Neural cell (in vitro differentiated cells): ENCODE data around the gene ZFYVE21. TPM values are rescaled to one million over a fixed set of nuclear protein-coding genes. Genes with fewer than 3 reads are reported as not detected.

Experiments used
- H2AFZ ChIP-seq: fragments of 200-600, 300-800 bp; sonication (generic), shearing (Covaris generic); 2 replicates; pipeline ENCODE4 v1.6.0; 2014; ENCODE audit warnings: low read depth, mild to moderate bottlenecking, antibody characterized with exemption, low read length, moderate library complexity
- H3F3A ChIP-seq: fragments of 200-600 bp; shearing (Covaris generic); 2 replicates; pipeline ENCODE4 v1.6.1; 2016; ENCODE audit warnings: mild to moderate bottlenecking, moderate library complexity, mixed read lengths, antibody characterized with exemption, low read length; ENCODE audit not compliant: insufficient read depth, poor library complexity, severe bottlenecking
- H3K27ac ChIP-seq: fragments of 200-600, 300-800 bp; sonication (generic), shearing (Covaris generic); 2 replicates; pipeline ENCODE4 v1.5.1; 2014; ENCODE audit warnings: mild to moderate bottlenecking, low read length, moderate library complexity
- H3K27me3 ChIP-seq: fragments of 300-800, 200-600 bp; sonication (generic), shearing (Covaris generic); 2 replicates; pipeline ENCODE4 v1.6.0; 2014; ENCODE audit warnings: mild to moderate bottlenecking, low read depth, low read length, moderate library complexity; ENCODE audit not compliant: insufficient read depth
- H3K36me3 ChIP-seq: fragments of 300-800, 200-600 bp; sonication (generic), shearing (Covaris generic); 2 replicates; pipeline ENCODE4 v1.5.1; 2014; ENCODE audit warnings: mild to moderate bottlenecking, antibody characterized with exemption, low read length, moderate library complexity; ENCODE audit not compliant: insufficient read depth
- H3K4me2 ChIP-seq: fragments of 300-800, 200-600 bp; sonication (generic), shearing (Covaris generic); 2 replicates; pipeline ENCODE4 v1.6.0; 2014; ENCODE audit warnings: mild to moderate bottlenecking, low read length
- H3K4me3 ChIP-seq: fragments of 300-800, 200-600 bp; sonication (generic), shearing (Covaris generic); 2 replicates; pipeline ENCODE4 v1.5.1; 2014; ENCODE audit warnings: mild to moderate bottlenecking, low read length, moderate library complexity
- H3K79me2 ChIP-seq: fragments of 200-600 bp; shearing (Covaris generic); replicated peaks from 2 replicates; pipeline ENCODE4 v1.6.0; 2014; ENCODE audit warnings: mild to moderate bottlenecking, low read length, moderate library complexity; ENCODE audit not compliant: insufficient read depth
- H3K9ac ChIP-seq: fragments of 300-800, 200-600 bp; sonication (generic), shearing (Covaris generic); 2 replicates; pipeline ENCODE4 v1.6.1; 2016; ENCODE audit warnings: mild to moderate bottlenecking, low read length, mixed read lengths
- H3K9me2 ChIP-seq: fragments of 200-600 bp; shearing (Covaris generic); 2 replicates; pipeline ENCODE4 v1.6.1; 2016; ENCODE audit warnings: mild to moderate bottlenecking, low read length, mixed read lengths; ENCODE audit not compliant: insufficient read depth
- H3K9me3 ChIP-seq: fragments of 200-600, 300-800 bp; sonication (generic), shearing (Covaris generic); 2 replicates; pipeline ENCODE4 v1.6.1; 2016; ENCODE audit warnings: mild to moderate bottlenecking, mixed run types, low read length, moderate library complexity, mixed read lengths
- H4K20me1 ChIP-seq: fragments of 200-600 bp; shearing (Covaris generic); 2 replicates; pipeline ENCODE4 v1.6.1; 2016; ENCODE audit warnings: mild to moderate bottlenecking, mixed run types; ENCODE audit not compliant: insufficient read depth
- EP300 ChIP-seq: fragments of 450-650 bp; conservative IDR thresholded peaks from 2 replicates; pipeline ENCODE4 v1.6.1; 2014; ENCODE audit warnings: antibody characterized with exemption, mild to moderate bottlenecking, moderate library complexity; ENCODE audit not compliant: poor library complexity, severe bottlenecking
- EZH2 ChIP-seq: fragments of 200-600, 300-800 bp; shearing (Covaris generic), sonication (generic); IDR thresholded peaks from 2 replicates; pipeline ENCODE4 v1.6.1; 2014; ENCODE audit warnings: antibody characterized with exemption, low read length, borderline replicate concordance, mild to moderate bottlenecking; ENCODE audit not compliant: insufficient read depth, poor library complexity, severe bottlenecking
- MXI1 ChIP-seq: fragments of 450-650 bp; conservative IDR thresholded peaks from 2 replicates; pipeline ENCODE4 v1.6.1; 2014; ENCODE audit warnings: antibody characterized with exemption, mild to moderate bottlenecking; ENCODE audit not compliant: poor library complexity, severe bottlenecking
- POLR2AphosphoS5 ChIP-seq: IDR thresholded peaks from 2 replicates; pipeline ENCODE4 v1.6.1; 2012
- RAD21 ChIP-seq: fragments of 450-650 bp; conservative IDR thresholded peaks from 2 replicates; pipeline ENCODE4 v1.6.1; 2014; ENCODE audit warnings: antibody characterized with exemption, mild to moderate bottlenecking, moderate library complexity
- SMC3 ChIP-seq: fragments of 450-650 bp; conservative IDR thresholded peaks from 2 replicates; pipeline ENCODE4 v1.6.1; 2014; ENCODE audit warnings: antibody characterized with exemption, mild to moderate bottlenecking, moderate library complexity; ENCODE audit not compliant: poor library complexity
- TAF1 ChIP-seq: IDR thresholded peaks from 2 replicates; pipeline ENCODE4 v1.6.1; 2012; ENCODE audit warnings: low read depth
- polyA plus RNA-seq: library from polyadenylated mRNA; depleted of rRNA; stranded (reverse); fragments of >200 nt; gene quantifications from 2 replicates; pipeline ENCODE4 v1.2.3, GENCODE V29; 2014
- TF ChIP-seq, protein P1 (sequence below): IDR thresholded peaks from 2 replicates; pipeline ENCODE4 v1.6.1; 2012; ENCODE audit warnings: borderline replicate concordance
- TF ChIP-seq, protein P2 (sequence below): fragments of 450-650 bp; IDR thresholded peaks from 2 replicates; pipeline ENCODE4 v1.5.1; 2014; ENCODE audit warnings: antibody characterized with exemption, mild to moderate bottlenecking, moderate library complexity; ENCODE audit not compliant: poor library complexity, severe bottlenecking

Gene ZFYVE21
- polyA plus RNA-seq, 1 donor from 2014 or later = 99.7 TPM

DNA sequence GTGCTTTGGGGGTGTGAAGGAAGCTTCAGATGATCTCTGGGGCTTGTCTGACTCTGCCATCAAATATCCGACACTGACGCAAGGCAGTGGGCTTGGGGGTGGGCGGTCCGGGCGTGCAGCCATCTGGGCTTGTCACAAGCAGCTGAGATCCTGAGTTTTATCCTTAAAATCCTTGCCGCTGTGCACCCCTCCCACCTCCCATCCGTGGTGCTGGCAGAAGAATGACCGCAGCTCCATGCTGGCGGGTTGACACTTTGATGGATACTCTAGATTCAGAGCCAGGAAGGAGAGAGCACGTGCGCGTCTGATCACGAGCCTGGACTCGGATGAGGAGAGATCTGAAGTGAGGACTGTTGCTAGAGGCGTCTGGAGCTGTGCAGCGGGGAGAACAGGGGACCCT, 3.0 kb downstream of the ZFYVE21 start:
- H3K27me3 ChIP-seq = no peaks in the 10 kb centered on the region
- H3K79me2 ChIP-seq = peaks cover 55% of the 10 kb centered on the region
- H3K9ac ChIP-seq = no peak overlapping the region
- no peaks in the 10 kb centered on the region for H3K9me3 ChIP-seq
- no peaks in the 10 kb centered on the region for H3K9me2 ChIP-seq
- peaks cover 5% of the 10 kb centered on the region for H4K20me1 ChIP-seq
- H3K4me3 ChIP-seq = no peak overlapping the region
- no peak overlapping the region for H3K4me2 ChIP-seq
- H3F3A ChIP-seq = no peaks in the 10 kb centered on the region
- no peak overlapping the region for H3K27ac ChIP-seq
- no peaks in the 10 kb centered on the region for H3K36me3 ChIP-seq
- TF ChIP-seq POLR2AphosphoS5 = no peak
- no peak for TF ChIP-seq SMC3
- TF ChIP-seq MXI1 = no peak
- no peak for TF ChIP-seq EZH2
- no peak overlapping the region for H2AFZ ChIP-seq

DNA sequence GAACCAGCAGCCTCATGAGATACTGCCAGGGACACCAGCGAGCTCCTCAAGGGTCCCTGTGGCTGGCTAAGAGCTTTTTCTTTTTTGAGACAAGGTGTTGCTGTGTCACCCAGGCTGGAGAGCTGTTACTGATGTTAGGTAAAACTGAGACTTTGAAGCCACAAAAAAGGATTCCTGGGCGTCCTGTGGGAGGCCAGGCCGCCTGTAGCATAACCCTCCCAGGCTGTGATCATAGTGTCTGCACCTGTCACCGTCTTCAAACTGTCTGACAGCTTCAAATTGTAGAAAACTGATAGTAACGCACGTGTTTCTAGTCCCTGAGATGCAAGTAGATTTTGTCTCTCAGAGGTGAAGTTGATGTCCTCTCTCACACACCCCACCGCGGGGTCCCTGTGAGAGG, 4.1 kb downstream of the ZFYVE21 start:
- Histone ChIP-seq H3K4me2 (no peak overlapping the region), H3K9me2 (no peaks in the 10 kb centered on the region), H3K9me3 (no peaks in the 10 kb centered on the region), H4K20me1 (peaks cover 5% of the 10 kb centered on the region), H3K79me2 (peaks cover 50% of the 10 kb centered on the region), H3F3A (no peaks in the 10 kb centered on the region), H3K36me3 (no peaks in the 10 kb centered on the region), H3K9ac (peak overlapping the region; percentile 5), H3K27me3 (no peaks in the 10 kb centered on the region), H3K27ac (no peak overlapping the region), H3K4me3 (peak overlapping the region; percentile 23), H2AFZ (no peak overlapping the region)
- TF ChIP-seq SMC3 (no peak), RAD21 (no peak), POLR2AphosphoS5 (no peak), EP300 (no peak), MXI1 (no peak)

DNA sequence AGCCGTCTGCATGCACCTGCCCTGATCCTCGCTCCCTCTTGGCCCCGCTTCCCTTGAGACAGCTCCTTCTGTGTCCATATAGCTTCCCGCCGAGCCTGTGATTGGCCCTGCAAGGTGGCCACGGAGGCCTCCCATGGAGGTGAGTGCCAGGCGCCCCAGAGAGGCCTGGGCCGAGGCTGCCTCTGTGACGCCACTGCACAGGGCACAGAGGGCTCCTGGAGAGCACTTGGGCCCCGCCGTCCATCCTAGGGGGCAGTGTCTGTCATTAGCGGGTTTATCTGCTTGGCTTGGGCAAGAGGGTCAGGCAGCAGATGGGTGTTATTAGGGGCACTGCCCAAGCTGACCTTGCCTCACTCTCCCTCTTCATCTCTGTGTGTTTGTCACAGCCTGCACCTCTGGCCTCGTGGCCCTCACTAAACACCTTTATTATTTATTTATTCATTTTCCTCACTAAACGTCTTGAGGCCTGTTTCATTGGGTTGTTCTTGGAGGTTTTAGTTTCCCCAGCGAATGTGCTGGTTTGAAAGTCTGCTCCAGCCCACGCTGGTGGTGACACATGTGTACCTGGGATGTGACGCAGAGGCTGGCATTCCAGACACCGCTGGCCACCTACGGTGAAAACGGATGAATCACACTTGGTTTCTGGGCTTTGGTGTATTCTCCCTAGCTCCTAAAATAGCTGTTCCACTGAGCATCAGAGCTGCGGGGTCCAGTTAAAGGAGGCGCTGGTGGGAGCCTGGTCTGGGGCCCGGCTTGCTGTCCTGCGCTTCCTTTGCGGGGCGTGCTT, 5.9 kb downstream of the ZFYVE21 start:
- H3K9me2 ChIP-seq = no peaks in the 10 kb centered on the region
- no peak overlapping the region for H3K4me3 ChIP-seq
- TF ChIP-seq MXI1 (no peak), EZH2 (no peak), EP300 (no peak), POLR2AphosphoS5 (no peak), RAD21 (no peak), SMC3 (no peak), TAF1 (no peak)
- TF ChIP-seq, protein P1, sequence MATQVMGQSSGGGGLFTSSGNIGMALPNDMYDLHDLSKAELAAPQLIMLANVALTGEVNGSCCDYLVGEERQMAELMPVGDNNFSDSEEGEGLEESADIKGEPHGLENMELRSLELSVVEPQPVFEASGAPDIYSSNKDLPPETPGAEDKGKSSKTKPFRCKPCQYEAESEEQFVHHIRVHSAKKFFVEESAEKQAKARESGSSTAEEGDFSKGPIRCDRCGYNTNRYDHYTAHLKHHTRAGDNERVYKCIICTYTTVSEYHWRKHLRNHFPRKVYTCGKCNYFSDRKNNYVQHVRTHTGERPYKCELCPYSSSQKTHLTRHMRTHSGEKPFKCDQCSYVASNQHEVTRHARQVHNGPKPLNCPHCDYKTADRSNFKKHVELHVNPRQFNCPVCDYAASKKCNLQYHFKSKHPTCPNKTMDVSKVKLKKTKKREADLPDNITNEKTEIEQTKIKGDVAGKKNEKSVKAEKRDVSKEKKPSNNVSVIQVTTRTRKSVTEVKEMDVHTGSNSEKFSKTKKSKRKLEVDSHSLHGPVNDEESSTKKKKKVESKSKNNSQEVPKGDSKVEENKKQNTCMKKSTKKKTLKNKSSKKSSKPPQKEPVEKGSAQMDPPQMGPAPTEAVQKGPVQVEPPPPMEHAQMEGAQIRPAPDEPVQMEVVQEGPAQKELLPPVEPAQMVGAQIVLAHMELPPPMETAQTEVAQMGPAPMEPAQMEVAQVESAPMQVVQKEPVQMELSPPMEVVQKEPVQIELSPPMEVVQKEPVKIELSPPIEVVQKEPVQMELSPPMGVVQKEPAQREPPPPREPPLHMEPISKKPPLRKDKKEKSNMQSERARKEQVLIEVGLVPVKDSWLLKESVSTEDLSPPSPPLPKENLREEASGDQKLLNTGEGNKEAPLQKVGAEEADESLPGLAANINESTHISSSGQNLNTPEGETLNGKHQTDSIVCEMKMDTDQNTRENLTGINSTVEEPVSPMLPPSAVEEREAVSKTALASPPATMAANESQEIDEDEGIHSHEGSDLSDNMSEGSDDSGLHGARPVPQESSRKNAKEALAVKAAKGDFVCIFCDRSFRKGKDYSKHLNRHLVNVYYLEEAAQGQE = no peak
- TF ChIP-seq, protein P2, sequence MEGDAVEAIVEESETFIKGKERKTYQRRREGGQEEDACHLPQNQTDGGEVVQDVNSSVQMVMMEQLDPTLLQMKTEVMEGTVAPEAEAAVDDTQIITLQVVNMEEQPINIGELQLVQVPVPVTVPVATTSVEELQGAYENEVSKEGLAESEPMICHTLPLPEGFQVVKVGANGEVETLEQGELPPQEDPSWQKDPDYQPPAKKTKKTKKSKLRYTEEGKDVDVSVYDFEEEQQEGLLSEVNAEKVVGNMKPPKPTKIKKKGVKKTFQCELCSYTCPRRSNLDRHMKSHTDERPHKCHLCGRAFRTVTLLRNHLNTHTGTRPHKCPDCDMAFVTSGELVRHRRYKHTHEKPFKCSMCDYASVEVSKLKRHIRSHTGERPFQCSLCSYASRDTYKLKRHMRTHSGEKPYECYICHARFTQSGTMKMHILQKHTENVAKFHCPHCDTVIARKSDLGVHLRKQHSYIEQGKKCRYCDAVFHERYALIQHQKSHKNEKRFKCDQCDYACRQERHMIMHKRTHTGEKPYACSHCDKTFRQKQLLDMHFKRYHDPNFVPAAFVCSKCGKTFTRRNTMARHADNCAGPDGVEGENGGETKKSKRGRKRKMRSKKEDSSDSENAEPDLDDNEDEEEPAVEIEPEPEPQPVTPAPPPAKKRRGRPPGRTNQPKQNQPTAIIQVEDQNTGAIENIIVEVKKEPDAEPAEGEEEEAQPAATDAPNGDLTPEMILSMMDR = no peak
- H3K27me3 ChIP-seq = no peaks in the 10 kb centered on the region
- peaks cover 44% of the 10 kb centered on the region for H3K79me2 ChIP-seq
- no peak overlapping the region for H3K27ac ChIP-seq
- H4K20me1 ChIP-seq = peaks cover 5% of the 10 kb centered on the region
- no peak overlapping the region for H2AFZ ChIP-seq
- H3K9me3 ChIP-seq = no peaks in the 10 kb centered on the region
- H3K4me2 ChIP-seq = no peak overlapping the region
- H3F3A ChIP-seq = no peaks in the 10 kb centered on the region
- no peak overlapping the region for H3K9ac ChIP-seq
- H3K36me3 ChIP-seq = no peaks in the 10 kb centered on the region
